AG10803 (cell line): ENCODE results near the gene TMC4.

ENCODE experiments used
- DNase-seq: peaks from one replicate; pipeline ENCODE4 v3.0.0; 2010; ENCODE audit warnings: low read depth
- H3K4me3 ChIP-seq: 2 replicates; pipeline ENCODE4 v1.5.1; 2011; ENCODE audit warnings: mild to moderate bottlenecking, low read length, control low read depth
- TF ChIP-seq, protein P1 (sequence below): conservative IDR thresholded peaks from 2 replicates; pipeline ENCODE4 v1.5.1; 2011; ENCODE audit warnings: mild to moderate bottlenecking, low read length, control low read depth, inconsistent platforms

TMC4 gene

DNA sequence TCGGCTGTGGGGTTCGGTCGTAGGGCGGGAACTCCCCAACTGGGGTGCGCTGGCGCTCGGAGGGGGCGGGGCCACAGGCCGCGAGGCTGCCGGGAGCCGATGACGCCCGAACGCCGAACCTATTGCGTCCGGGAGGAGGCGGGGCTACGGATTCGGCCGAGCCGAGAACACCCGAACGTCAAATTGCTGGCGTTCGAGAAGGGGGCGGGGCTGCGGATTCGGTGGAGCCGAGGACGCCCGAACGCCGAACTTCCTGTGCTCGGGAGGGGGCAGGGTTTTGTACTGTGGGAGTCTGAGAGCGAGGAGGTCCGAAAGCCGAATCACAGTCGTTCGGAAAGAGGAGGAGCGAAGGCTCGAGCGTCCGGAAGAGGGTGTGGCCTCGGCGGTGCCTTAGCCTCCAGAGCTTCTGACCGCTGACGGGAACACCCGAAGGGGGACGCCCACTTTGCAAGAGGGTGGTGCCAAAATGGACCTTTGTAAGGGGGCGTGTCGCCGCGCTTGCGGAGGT is 17.6 kb upstream of the TMC4 start:
- TF ChIP-seq, protein P1, sequence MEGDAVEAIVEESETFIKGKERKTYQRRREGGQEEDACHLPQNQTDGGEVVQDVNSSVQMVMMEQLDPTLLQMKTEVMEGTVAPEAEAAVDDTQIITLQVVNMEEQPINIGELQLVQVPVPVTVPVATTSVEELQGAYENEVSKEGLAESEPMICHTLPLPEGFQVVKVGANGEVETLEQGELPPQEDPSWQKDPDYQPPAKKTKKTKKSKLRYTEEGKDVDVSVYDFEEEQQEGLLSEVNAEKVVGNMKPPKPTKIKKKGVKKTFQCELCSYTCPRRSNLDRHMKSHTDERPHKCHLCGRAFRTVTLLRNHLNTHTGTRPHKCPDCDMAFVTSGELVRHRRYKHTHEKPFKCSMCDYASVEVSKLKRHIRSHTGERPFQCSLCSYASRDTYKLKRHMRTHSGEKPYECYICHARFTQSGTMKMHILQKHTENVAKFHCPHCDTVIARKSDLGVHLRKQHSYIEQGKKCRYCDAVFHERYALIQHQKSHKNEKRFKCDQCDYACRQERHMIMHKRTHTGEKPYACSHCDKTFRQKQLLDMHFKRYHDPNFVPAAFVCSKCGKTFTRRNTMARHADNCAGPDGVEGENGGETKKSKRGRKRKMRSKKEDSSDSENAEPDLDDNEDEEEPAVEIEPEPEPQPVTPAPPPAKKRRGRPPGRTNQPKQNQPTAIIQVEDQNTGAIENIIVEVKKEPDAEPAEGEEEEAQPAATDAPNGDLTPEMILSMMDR: no peak
- DNase-seq: peak; percentile 99
- H3K4me3 ChIP-seq: peak overlapping the region; percentile 72

DNA sequence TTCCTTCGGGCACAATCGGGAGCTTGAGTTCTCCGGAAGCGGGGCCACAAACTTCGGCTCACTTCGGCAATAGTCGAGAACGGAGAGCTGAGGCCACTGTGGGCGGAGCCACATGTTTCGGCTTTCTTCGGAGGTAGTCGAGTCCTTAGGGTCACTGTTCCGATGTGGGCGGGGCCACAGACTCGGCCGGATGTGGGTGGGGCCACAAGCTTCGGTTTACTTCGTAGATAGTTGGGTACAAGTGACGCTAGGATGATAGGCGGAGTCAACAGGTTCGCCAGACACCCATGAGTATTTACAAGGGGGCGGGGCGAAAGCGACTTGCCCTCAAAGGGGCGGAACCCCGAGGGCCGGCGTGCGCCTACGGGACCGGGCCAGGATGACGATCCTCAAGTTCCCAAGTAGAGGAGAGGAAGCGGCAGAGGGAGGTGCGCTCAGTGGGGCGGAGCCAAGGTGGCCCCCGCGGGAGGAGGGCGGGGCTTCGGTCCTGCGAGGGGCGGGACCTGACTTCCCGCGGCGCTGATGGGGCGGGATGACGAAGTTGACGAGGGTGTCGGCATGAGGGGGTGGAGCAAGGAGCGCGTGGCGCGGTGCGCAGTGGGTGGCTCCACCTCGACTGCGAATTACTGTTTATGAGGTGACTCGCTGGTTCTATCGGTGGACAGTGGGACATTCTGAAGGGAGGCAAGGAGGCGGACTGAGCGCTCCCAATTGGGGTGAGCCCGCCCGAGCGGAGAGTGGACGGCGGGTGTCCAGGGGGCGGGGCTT is 17.0 kb upstream of the TMC4 start:
- TF ChIP-seq, protein P1: no peak
- DNase-seq: peak; percentile 100
- peak overlapping the region; percentile 72 for H3K4me3 ChIP-seq

DNA sequence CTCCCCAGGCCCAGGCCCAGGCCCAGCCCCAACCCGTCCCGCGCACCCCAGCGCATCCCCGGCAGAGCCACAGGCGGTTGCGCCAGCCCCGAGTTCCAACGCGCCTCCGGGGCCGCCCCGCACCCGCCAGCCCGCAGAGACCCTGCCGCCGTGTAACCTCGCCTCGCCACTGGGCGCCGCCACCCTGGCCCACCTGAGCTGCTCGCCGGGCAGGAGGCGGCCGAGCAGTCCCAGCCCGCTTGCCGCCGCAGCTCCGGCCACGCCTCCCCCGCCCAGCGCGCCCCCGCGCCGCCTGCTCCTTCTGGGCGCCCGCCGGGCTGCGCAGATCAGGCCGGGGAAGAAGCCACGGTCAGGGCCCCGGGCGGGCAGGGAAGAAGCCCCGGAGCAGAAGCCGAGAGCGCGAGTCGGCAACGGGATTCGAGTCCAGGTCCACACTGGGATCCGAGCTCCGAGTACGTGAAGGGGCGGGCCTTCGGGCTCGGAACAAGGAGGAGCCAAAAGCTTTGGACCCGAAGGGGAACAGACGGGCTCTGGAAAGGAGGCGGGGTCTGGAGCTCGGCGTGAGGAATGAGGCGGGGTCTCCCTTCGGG is 16.3 kb upstream of the TMC4 start, which contains the start of gene MBOAT7:
TSS of gene MBOAT7 (minus strand) at position 436 of the 590 bp plus-strand sequence. CDS start 1,072 bp downstream, outside the sequence.
- H3K4me3 ChIP-seq: peak within 1 kb of the TSS; percentile 72
- TF ChIP-seq, protein P1: no peak
- DNase-seq: no peak

DNA sequence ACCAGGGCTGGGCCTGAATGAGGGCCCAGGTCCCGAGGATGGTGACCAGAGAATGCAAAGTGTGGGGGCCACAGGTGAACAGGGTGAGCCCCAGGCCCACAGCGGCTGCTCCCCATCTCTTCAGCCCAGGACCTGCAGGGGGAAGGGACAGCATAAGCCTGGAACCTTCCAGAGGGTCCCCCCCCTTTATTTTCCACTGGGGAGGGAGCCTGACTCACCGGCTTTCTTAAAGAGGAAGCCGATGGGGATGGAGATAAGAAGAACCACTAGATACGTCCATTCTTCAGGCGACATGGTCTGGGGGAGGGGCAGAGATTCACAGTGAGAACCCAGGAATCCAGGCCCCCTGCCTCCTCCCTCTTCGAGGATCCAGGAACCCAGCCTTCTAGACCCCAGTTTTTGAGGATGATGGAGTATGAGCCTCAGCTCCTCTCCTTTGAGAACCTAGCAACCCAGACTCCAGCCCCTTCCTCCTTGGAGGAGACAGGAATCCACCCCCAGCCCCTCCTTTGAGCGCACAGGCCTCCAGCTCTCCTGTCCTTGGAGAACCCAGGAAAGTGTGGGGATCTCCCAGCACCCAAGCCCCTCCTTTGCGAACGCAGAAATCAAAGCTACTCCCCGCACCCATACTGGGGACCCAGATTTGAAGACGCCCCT is 15.4 kb upstream of the TMC4 start:
- TF ChIP-seq, protein P1: no peak
- H3K4me3 ChIP-seq: peak overlapping the region; percentile 72
- peak; percentile 30 for DNase-seq

DNA sequence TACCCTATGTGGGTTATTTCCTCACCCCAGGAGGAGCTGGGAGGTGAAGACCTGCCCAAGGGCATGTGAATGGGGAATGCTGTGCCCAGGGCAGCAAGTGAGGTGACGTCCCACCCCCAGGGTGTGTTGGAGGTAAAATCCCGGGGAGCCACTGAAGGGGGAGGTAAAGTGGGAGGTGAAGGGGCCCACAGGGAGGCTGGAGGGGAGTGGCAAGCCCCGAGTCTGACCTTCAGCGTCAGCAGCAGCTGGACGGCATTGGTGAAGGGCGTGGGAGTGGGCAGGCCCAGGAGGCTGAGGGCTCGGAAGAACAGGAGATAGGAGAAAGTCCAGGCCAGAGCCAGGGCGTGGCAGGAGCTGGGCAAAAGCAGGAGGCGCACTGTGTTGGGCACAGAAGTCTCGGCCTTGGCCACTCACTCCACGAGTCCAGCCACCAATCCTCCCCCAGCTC is 14.0 kb upstream of the TMC4 start:
- H3K4me3 ChIP-seq: no peak overlapping the region
- DNase-seq: no peak
- TF ChIP-seq, protein P1: no peak

DNA sequence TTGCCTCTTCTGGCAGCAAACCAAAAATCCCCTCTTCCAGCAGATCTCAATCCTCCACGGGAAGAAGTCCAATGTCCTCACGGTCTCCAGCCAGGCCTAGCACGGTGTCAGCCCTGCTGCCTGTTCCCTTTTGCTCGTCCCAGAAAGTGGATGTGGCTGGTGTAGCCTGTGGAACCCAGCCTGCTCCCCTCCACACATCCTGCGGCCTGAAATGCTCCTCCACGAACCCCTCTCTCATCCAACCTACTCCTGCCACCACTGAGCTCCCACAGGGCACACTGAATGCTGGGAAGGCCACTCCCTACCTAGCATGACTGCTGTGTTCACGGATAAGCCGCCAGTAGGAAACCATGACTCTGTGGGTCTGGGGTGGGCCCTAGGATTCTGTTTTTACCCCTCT is 13.4 kb upstream of the TMC4 start:
- DNase-seq: no peak
- no peak overlapping the region for H3K4me3 ChIP-seq
- TF ChIP-seq, protein P1: no peak
